Dermis blood vessel endothelial cell (primary cell): ENCODE results near the gene KRTAP2-1. TPM values are rescaled to one million over a fixed set of nuclear protein-coding genes. Genes with fewer than 3 reads are reported as not detected.
"Not testable (repeated sequence)": the region's sequence is repeated elsewhere in the genome, so short reads cannot be mapped to it uniquely, and the experiment has no call there.

ENCODE experiments used
- DNase-seq: peaks from one replicate; pipeline ENCODE4 v3.0.0; 2010
- total RNA-seq: library from RNA; depleted of rRNA; stranded (reverse); fragments of >200 nt; gene quantifications from 2 replicates; pipeline ENCODE4 v1.2.3, GENCODE V29; 2014

The KRTAP2-1 gene
- total RNA-seq, 1 donor from 2014 or later: not detected

- DNase-seq: not testable (repeated sequence)
Measured at GRCh38 chr17:41055130-41055529, 8.0 kb upstream of the KRTAP2-1 start, which contains the start of gene KRTAP2-2. Gene KRTAP2-2, minus strand, starts transcription at chr17:41055230. Its CDS starts 19 bp downstream, at chr17:41055211.

DNA sequence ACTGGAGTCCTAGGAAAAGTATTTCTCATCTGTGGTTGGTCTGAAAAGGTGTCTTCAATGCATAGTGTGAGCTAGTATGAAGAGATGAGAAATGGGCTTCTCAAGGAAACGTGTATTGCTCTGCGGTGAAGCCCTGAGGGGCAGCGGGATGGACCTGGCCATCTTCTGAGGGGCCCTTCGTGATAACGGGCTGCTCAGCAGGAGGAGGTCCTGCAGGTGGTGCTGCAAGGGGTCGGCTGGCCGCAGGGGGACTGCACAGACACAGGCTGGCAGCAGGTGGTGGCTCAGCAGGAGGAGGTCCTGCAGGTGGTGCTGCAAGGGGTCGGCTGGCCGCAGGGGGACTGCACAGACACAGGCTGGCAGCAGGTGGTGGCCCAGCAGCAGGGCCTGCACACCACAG lies 7.4 kb upstream of the KRTAP2-1 start:
- DNase-seq: not testable (repeated sequence)

DNA sequence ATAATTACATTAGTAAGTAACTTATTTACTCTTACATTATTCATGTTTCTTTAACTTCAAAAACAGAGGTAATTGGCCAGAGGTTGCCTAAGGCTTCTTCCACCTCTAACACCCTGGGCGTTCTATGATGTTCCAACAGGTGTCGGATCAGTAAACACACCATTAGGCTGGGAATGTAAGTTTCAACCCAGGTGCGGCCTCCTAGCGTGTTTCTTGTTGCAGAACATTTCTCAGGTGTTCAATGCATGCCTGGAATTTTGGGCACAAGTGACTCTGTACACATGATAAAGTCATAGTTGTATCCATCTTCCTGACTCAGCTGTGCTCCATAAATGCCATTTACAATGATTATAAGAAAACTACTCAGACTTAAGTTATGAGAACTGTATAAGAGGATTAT lies 6.9 kb upstream of the KRTAP2-1 start:
- no peak for DNase-seq

DNA sequence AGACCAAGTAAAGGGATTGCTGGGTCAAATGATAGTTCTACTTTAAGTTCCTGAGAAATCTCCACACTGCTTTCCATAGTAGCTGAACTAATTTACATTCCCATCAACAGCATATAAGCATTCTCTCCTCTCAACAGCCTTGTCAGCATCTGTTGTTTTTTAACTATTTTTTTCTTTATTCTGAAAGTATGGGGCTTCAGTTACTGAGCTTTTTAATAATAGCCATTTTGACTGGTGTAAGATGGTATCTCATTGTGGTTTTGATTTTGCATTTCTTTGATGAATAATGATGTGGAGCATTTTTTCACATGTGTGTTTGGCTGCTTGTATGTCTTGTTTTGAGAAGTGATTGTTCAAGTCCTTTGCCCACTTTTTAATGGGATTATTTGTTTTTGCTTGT lies 5.5 kb upstream of the KRTAP2-1 start:
- no peak for DNase-seq

GRCh38 chr17:41049110-41049509 lies 2.0 kb upstream of the KRTAP2-1 start:
- peak; percentile 5 for DNase-seq

DNA sequence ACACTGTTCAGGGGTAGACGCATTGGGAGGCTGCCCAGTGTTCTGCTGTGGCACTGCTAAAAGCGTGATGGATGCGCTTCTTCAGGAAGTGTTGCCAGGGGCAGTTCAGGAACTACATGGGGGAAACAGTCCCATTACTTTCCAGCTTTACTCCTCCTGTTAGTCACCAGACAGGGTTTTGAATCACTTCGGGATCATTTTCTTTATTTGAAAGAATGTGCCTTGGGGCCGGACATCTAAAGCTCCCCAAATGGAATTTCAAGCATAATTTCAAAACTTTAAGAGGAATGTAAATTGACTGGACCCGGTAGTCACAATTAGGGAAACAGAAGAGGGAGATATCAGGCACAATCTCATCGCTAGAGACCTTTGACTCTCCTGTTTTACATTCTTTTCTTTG lies 1.3 kb upstream of the KRTAP2-1 start:
- no peak for DNase-seq

- DNase-seq: no peak
Measured at GRCh38 chr17:41042953-41043352, 4.2 kb downstream of the KRTAP2-1 start.

DNA sequence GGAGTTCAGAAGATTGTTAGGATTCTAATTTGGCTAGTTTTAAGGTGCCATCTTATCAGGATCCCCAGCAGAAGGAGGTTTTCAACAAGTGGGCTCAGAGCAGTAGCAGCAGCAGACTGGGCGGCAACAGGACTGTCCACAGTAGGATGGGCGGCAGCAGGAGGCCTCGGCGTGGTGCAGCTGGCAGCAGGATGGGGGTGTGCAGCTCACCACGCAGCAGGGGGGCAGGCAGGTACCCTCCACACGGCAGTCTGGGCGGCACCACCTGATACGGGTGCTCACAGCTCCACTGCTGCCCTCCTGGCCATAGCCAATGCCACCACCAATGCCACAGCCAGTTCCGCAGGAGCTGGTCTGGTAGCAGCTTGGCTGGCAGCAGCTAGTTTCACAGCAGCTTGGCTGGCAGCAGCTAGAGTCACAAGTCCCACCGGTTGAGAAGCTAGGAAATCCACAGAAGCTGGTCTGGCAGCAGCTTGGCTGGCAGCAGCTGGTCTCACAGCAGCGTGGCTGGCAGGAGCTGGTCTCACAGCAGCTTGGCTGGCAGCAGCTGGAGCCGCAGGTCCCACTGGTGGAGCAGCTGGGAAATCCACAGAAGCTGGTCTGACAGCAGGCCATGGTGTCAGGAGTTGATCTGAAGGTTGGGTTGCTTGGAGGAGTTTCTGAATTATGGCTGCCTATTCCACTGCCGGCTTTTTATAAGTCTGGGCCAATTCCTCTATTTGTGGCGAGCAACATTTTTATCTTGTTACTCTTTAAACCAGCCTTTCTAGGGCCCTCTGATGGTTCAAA lies 6.1 kb downstream of the KRTAP2-1 start, which contains the start of gene KRTAP1-1:
TSS of gene KRTAP1-1 (minus strand) at position 668 of the 789 bp plus-strand sequence. CDS start at position 615, 53 bp downstream.
- not testable (repeated sequence) for DNase-seq

DNA sequence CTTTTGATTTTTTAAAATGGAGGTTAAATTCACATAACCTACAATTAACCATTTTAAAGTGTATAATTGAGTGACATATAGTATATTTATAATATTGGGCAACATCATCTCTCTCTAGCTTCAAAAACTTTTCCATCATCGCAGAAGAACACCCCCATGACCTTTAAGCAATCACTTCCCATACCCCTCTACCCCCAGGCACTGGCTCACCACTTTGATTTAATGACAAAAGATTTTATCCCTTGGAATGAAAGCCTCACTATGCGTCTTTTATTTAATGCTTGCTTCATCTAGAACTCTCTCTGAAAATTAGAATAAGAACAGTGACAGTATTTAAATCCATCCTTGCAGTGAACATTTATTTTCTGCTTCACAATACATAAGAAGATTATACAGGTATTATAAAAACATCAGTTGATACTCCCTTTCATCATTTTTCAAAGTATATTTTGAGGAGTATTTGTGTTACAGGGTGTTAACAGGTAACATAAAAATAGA lies 9.2 kb downstream of the KRTAP2-1 start:
- DNase-seq: no peak

- not testable (repeated sequence) for DNase-seq
Measured at GRCh38 chr17:41034346-41034935, 12.7 kb downstream of the KRTAP2-1 start, which contains the start of gene KRTAP1-3. Gene KRTAP1-3, minus strand, starts transcription at chr17:41034874. Its CDS starts 53 bp downstream, at chr17:41034821.

GRCh38 chr17:41029633-41030245 lies 17.4 kb downstream of the KRTAP2-1 start, which contains the start of gene KRTAP1-4:
Gene KRTAP1-4, minus strand, starts transcription at chr17:41030195. Its CDS starts 117 bp downstream, at chr17:41030078.
- DNase-seq: no peak

DNA sequence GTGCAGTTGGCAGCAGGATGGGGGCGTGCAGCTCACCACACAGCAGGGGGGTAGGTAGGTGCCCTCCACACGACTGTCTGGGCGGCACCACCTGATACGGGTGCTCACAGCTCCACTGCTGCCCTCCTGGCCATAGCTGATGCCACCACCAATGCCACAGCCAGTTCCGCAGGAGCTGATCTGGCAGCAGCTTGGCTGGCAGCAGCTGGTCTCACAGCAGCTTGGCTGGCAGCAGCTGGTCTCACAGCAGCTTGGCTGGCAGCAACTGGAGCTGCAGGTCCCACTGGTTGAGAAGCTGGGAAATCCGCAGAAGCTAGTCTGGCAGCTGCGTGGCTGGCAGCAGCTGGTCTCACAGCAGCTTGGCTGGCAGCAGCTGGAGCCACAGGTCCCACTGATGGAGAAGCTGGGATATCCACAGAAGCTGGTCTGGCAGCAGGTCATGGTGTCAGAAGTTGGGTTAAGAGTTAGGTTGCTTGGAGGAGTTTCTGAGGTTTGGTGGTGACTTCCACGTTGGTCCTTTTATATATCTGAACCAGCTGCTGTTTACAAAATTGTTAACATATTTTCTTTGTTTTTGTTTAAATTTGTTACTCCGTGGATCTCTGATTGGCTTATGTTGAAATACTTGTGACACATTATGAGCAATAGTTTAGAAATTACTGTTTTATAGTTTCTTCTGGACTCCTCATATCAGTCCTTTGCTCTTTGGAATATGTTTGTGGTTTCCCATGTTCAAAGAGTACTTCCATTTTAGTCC lies 20.2 kb downstream of the KRTAP2-1 start, which contains the start of gene KRTAP1-5:
TSS of gene KRTAP1-5 (minus strand) at position 494 of the 757 bp plus-strand sequence. CDS start at position 441, 53 bp downstream.
- no peak for DNase-seq

DNA sequence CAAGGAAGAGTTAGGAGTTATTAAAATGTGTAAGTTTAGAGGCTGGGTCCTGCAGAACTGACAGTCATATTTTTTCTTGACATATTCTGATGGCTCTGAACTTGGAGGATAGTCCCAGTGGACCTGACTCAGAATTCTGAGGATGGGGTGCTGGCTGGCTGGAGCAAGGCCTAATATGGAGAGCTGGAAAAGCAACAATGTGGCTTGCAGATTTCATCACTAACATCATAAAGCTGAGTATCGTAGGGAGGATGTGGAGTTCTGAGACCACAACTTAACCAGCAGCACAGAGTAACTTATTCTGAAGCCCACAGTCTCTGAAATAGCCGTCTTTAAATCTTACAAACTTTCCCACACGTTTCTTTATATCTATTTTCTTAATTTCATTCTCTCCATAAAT lies 22.4 kb downstream of the KRTAP2-1 start:
- no peak for DNase-seq

GRCh38 chr17:41020336-41020735 lies 26.8 kb downstream of the KRTAP2-1 start:
- DNase-seq: no peak

DNA sequence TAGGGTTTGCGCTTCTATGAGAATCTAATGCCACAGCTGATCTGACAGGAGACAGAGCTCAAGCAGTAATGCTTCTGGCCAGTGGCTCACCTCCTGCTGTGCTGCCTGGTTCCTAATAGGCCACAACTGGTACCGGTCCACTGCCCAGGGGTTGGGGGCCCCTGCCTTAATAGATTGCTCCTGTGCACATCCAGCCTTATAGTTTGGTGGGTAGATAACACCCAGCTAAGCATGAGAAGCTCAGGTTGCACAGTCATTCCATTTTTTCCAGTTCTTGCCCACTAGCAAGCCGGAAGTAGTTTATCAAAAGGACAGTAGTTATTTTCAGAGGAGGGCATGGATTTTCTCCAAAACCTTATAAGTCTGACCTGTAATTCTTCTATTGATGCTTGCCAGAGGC lies 27.7 kb downstream of the KRTAP2-1 start:
- no peak for DNase-seq

DNA sequence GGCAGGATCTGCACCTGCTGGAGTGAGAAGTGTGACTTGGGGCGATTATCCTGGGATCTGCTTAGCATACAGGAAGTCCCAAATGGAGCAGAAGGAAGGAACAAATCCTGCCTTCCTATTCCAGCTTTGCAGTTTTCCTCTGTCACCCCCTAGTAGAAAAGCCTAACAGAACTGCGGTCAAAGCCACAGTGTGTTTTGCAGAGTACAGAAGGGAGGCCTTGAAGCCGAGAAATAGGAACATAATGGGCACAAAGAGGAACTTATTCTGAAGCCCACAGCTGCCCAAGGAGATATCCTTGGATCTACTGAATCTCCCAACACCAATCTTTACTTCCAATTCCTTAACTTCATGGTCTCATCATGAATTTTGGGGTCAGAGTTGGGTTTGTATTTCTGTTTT lies 28.6 kb downstream of the KRTAP2-1 start:
- DNase-seq: no peak

GRCh38 chr17:41016578-41017215 lies 30.4 kb downstream of the KRTAP2-1 start:
- DNase-seq: no peak

- DNase-seq: no peak
Measured at GRCh38 chr17:41015454-41015853, 31.7 kb downstream of the KRTAP2-1 start.

- no peak for DNase-seq
Measured at GRCh38 chr17:41013606-41014005, 33.5 kb downstream of the KRTAP2-1 start.

GRCh38 chr17:41013181-41013580 lies 33.9 kb downstream of the KRTAP2-1 start:
- no peak for DNase-seq

- DNase-seq: no peak
Measured at GRCh38 chr17:41012326-41013120, 34.6 kb downstream of the KRTAP2-1 start.
